T-helper 1 cell treated with Interleukin-12 subunit alpha and Interleukin-12 subunit beta and Interleukin-4 antibody, amounts not matched to agents 30 μg/mL and 1 μg/mL, for 36 hours (primary cell): Measurements from ENCODE around the gene RAMACL.
"Not testable (repeated sequence)": the region's sequence is repeated elsewhere in the genome, so short reads cannot be mapped to it uniquely, and the experiment has no call there.

Experiments
- H3K27ac Mint-ChIP-seq: one replicate; pipeline ENCODE4 v1.8.0; 2021; ENCODE audit warnings: mild to moderate bottlenecking, mixed read lengths
- H3K27me3 Mint-ChIP-seq: one replicate; pipeline ENCODE4 v1.8.0; 2021; ENCODE audit warnings: low read depth, mixed read lengths
- H3K36me3 Mint-ChIP-seq: one replicate; pipeline ENCODE4 v1.8.0; 2021; ENCODE audit warnings: low read depth, mixed read lengths
- H3K4me1 Mint-ChIP-seq: one replicate; pipeline ENCODE4 v1.8.0; 2021; ENCODE audit warnings: low read depth, mixed read lengths
- H3K4me3 Mint-ChIP-seq: one replicate; pipeline ENCODE4 v1.8.0; 2021; ENCODE audit warnings: mild to moderate bottlenecking, moderate library complexity, mixed read lengths
- H3K9me3 Mint-ChIP-seq: one replicate; pipeline ENCODE4 v1.8.0; 2021; ENCODE audit warnings: mixed read lengths

The RAMACL gene

DNA sequence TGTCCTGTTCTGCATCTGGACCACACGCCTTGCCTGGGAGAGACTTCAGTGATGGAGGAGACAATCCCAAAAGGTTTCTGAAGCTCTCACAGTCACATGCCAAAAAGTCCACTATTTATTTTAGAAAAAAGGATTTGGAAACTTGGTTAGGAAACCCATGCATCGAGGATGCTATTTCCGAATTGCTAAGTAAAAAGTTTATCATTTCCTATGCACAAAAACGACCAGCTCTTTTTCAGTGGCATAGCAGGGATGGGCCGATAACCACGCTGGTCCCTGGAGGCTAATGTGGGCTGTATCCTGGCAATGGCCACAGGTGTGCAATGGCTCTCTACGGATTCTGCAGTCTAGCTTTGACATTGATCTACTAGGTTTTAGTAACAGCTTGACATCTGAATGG lies 33.9 kb downstream of the RAMACL start:
- Mint-ChIP-seq H3K36me3 (no peaks in the 10 kb centered on the region), H3K27me3 (no peaks in the 10 kb centered on the region), H3K4me3 (no peak overlapping the region), H3K9me3 (no peaks in the 10 kb centered on the region), H3K4me1 (peaks cover 2% of the 10 kb centered on the region), H3K27ac (no peak overlapping the region)

DNA sequence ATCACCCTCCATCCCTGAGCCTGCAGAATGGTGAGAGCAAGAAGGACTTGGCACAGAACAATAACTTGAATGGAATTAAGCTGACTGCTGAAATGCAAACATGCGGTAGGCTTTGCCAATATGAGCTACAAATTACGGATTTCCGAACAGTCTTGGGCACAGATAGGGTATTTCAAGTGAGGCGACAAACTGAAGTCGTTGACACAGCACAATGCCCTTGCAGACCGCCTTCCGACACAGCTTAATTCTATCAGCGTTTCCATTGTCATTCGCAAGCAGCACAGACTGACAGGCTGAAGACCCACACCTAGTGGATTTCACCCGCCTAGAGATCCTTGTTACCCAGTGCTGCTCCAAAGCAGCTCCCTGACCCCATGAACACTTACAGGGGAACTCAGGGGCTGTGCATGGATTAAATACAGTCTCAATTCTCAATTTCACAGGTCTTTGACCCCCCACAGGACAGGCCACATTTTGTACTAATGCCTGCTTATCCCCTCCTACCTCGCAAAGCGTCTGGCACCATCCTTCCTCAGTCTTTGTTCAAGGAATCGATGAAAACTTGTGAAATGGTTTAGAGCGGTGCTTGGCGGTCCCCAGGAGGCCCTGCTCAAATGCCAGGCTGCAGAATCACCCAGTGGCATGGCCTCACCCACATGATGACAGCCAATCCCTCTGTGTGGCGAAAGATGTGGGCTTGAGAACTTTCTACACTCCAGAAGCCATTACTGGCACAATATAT lies 34.6 kb downstream of the RAMACL start:
- no peak overlapping the region for H3K4me3 Mint-ChIP-seq
- peaks cover 2% of the 10 kb centered on the region for H3K4me1 Mint-ChIP-seq
- H3K27me3 Mint-ChIP-seq = no peaks in the 10 kb centered on the region
- no peaks in the 10 kb centered on the region for H3K9me3 Mint-ChIP-seq
- no peaks in the 10 kb centered on the region for H3K36me3 Mint-ChIP-seq
- no peak overlapping the region for H3K27ac Mint-ChIP-seq

DNA sequence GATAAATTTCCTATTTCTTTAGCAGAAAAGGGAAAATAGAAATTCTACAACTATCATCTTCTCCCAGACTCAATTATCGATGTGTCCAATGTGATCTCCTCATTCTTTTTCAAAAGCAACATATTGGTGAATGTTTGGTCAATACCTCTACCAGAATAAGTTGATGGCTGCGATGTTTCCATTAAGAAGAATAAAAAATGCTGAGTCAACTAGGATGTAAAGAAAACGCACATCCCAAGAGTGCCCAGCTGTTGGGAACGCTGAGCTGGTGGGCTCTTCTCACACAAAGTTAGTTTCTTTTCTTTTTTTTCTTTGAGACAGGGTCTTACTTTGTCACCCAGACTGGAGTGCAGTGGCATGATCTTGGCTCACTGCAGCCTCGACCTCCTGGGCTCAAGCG lies 39.8 kb downstream of the RAMACL start:
- Mint-ChIP-seq H3K36me3 (no peaks in the 10 kb centered on the region), H3K27me3 (no peaks in the 10 kb centered on the region), H3K4me3 (no peak overlapping the region)

DNA sequence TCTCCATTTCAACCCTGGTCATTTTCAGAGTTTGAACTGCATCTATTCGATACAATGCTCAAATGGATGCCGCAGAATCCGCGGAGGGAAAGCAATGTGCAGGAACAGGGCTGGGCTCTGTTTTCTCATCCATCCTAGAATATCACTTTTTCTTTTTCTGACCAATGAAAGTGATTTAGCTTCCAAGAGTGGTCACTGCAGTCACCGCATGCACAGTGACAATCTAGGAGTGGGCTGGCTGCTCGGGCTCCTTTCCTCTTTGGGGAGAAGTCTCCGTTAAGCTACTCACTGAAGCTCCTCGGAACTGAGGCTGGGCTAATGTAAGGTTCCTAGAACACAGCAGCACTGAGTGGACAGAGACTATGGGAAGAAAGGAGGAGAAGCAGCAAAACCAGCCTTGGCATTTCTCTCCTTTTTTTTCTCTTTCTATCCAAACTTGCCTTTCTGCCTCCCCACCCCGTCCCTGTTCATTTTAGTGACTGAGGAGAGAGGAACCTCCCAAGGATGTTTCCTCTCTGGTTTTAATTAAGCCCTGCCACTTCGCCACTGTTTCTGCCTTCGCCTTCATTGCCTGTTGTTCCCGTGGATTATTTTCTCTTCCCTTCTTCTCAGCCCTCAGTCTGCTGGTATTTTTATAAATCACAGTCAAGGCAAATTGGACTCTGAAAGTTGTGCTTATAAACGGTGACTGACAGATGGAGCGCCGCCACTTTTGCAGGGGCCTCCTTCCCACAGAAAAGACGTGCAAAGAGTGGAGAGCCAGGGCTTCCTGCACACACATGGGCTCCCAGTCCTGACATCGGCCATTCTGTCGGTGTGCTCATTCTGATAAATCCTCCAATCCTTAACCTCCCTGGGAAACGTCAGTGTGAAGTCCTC lies 41.1 kb downstream of the RAMACL start:
- no peak overlapping the region for H3K4me3 Mint-ChIP-seq
- peaks cover 19% of the 10 kb centered on the region for H3K4me1 Mint-ChIP-seq
- H3K9me3 Mint-ChIP-seq = no peaks in the 10 kb centered on the region
- H3K27me3 Mint-ChIP-seq = no peaks in the 10 kb centered on the region
- H3K36me3 Mint-ChIP-seq = peaks cover 3% of the 10 kb centered on the region
- no peak overlapping the region for H3K27ac Mint-ChIP-seq

More for the DNA sequence above, 39.8 kb downstream of the RAMACL start:
- H3K4me1 Mint-ChIP-seq = peaks cover 7% of the 10 kb centered on the region
- H3K9me3 Mint-ChIP-seq = no peaks in the 10 kb centered on the region
- H3K27ac Mint-ChIP-seq = no peak overlapping the region

DNA sequence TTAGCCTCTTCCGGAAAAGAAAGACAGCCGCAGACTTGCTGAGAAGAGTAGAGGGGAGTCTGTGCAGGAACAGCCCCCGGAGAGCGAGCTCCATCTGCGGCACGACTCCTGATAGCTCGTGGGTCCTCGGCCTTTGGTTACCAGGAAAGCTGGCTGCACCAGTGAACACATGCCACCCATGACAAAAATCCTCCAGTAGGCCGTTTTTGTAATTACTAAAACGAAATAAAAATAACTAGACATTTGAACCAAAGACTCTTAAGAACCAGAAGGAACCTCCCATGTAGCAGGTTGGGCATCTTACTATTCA lies 42.2 kb downstream of the RAMACL start:
- Mint-ChIP-seq H3K9me3 (no peaks in the 10 kb centered on the region), H3K36me3 (peaks cover 3% of the 10 kb centered on the region), H3K27me3 (no peaks in the 10 kb centered on the region), H3K4me1 (peaks cover 24% of the 10 kb centered on the region), H3K4me3 (no peak overlapping the region), H3K27ac (no peak overlapping the region)

DNA sequence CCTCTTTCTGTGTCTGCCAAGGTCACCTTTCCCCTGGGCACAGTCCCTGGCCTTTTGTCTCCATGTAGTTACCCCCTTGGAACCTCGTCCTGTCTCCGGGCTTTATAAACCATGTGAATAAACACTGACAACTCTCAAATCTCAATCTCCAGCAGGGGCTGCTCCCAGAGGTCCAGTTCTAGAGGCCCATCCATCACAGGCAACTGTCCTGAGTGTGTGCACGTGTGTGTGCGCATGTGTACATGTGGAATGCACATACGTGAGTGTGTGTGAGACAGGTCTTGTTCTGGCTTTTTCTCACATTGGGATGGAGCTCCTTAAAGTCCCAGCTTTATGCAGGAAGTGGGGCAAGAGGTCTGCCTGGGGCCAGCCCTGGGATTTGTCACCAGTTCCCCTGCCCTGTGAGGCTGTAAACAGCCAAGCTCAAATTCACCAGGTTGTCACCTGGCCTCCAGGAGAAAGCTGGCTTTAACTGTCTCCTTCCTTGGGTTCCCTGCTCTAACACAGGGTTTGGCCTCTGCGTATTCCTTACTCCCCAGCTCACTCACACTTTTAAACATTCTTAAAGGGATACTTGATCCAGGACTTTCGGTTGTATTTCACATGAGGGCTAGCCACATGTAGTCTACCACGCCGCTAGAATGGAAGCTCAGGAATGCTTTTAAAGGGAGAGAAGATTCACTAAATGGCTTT lies 42.7 kb downstream of the RAMACL start:
- Mint-ChIP-seq H3K4me1 (peaks cover 24% of the 10 kb centered on the region), H3K36me3 (peaks cover 3% of the 10 kb centered on the region), H3K27ac (no peak overlapping the region), H3K27me3 (no peaks in the 10 kb centered on the region), H3K9me3 (no peaks in the 10 kb centered on the region), H3K4me3 (no peak overlapping the region)

DNA sequence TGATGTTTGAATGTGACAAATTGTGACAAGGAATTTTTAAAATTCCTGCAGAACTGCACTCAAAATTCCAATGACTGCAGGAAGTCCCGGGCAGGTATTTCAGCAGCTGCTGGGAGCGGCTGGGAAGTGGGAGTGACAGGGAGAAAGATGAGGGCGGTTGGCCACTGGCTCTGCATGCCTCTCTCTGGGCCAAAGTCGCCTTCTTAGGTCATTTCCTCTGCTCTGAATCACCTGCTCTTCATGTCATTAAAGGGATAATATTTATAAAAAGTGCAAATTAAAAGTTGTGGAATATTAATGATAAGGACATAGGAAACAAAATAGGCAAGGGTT lies 43.9 kb downstream of the RAMACL start:
- Mint-ChIP-seq H3K36me3 (peaks cover 3% of the 10 kb centered on the region), H3K4me1 (peaks cover 24% of the 10 kb centered on the region), H3K27ac (peak overlapping the region; percentile 20), H3K27me3 (no peaks in the 10 kb centered on the region), H3K9me3 (no peaks in the 10 kb centered on the region), H3K4me3 (no peak overlapping the region)

DNA sequence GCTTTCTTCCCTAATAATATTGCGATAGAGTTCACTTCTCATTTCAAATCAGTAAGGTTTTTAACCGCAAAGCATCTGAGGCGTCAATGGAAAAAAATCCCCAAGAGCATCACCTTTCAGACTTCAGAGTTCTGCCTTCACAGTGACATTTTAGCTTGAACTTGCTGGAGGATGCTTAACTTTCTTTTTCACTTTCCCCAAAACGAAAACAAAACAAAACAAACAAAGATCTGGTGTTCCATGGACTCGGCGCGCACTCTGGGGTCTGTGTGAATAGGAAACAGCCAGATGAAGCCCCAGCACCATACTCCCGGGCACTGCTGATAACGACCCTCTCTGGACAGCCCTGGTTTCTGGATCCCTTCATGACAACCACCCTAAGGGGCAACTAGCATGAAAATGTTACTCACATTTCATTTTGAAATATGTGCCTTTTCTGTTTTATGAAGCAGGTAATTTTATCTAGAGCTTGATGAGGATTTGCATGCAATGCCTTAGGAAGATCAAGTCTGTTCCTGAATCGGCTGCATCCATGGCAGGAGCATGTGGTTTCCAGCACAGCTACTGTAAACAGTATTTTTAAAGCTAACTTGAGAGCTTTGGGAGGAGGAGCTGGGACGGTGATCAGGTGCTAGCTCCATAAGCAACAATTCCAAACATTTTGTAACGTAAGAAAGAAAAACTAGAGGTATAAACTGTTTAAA lies 44.5 kb downstream of the RAMACL start:
- Mint-ChIP-seq H3K36me3 (peaks cover 3% of the 10 kb centered on the region), H3K27ac (peak overlapping the region; percentile 83), H3K4me1 (peaks cover 24% of the 10 kb centered on the region), H3K27me3 (no peaks in the 10 kb centered on the region), H3K4me3 (peak overlapping the region; percentile 49), H3K9me3 (no peaks in the 10 kb centered on the region)

DNA sequence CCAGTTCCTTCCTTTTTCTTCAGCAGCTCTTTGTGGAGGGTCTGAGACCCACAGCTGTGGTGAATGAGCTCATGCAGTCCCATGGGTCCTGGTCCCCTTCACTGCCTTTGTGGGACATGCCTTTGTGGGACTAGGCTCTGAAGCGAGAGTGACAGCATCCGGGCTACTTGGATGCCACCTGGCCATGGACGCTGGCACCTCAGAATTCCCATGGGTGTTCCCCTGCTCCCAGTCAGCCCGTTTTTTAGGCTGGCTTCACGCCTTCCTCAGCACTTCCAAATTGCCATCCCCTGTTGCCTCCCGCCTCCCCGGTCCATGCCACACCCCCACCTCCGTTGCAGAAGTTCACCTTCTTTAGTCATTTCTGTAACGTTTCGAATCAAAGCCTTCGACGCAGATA lies 45.1 kb downstream of the RAMACL start:
- no peaks in the 10 kb centered on the region for H3K9me3 Mint-ChIP-seq
- peaks cover 24% of the 10 kb centered on the region for H3K4me1 Mint-ChIP-seq
- H3K27ac Mint-ChIP-seq = peak overlapping the region; percentile 83
- peak overlapping the region; percentile 49 for H3K4me3 Mint-ChIP-seq
- H3K36me3 Mint-ChIP-seq = peaks cover 3% of the 10 kb centered on the region
- H3K27me3 Mint-ChIP-seq = no peaks in the 10 kb centered on the region

DNA sequence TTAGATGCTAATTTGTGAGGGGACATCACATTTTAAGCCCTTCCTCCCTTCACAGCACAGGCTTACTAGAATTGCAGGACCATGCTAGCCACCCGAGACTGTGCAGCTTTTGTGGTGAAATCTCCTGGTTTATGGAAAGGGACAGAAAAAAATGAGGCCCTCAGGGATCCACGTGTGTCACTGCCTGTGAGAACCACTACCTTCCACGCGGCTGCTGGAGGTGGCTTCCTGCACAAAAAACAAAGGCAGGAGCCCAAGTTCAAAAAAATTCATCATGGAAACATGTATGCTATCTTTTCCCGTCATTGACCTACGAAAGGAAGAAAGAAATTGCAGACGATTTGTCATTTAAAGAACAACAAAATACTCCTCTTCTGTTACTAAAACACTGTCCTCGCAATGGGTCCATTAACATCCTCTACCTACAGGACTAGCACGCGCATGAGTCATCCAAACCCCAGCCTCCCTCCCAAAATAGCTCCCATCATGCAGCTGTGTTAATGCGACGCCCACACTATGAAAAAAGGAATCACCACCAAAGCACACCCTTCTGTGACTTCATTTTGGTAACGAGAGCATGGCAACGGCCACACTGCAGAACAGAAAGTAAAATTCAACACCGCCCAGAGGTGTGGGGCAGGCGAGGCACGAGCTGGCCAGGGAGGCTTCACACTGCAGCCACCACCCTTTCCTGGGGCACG lies 45.7 kb downstream of the RAMACL start:
- Mint-ChIP-seq H3K4me3 (peak overlapping the region; percentile 49), H3K4me1 (peaks cover 24% of the 10 kb centered on the region)

DNA sequence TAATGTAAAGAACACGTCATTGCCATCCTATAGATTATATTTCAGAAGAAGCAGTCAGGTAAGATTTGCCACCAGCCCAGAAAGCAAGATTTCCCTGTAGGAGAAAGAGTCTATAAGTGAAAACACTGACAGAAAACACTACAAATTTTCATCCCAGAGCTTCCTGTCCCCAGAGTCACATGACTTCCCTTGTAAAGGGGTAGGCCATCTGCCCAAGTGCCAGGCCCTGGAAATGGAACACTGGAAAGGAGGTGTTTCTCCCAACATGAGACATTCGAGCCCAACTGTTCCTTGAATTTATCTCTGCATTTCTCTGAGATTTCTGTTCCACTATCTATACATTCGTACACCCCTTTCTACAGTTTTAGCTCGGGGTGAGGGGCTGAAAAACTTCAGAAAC lies 46.9 kb downstream of the RAMACL start:
- Mint-ChIP-seq H3K27ac (no peak overlapping the region), H3K9me3 (no peaks in the 10 kb centered on the region), H3K36me3 (peaks cover 3% of the 10 kb centered on the region), H3K27me3 (no peaks in the 10 kb centered on the region), H3K4me1 (peaks cover 24% of the 10 kb centered on the region), H3K4me3 (no peak overlapping the region)

More for the DNA sequence above, 45.7 kb downstream of the RAMACL start:
- Mint-ChIP-seq H3K36me3 (peaks cover 3% of the 10 kb centered on the region), H3K27me3 (no peaks in the 10 kb centered on the region), H3K9me3 (no peaks in the 10 kb centered on the region), H3K27ac (peak overlapping the region; percentile 83)

DNA sequence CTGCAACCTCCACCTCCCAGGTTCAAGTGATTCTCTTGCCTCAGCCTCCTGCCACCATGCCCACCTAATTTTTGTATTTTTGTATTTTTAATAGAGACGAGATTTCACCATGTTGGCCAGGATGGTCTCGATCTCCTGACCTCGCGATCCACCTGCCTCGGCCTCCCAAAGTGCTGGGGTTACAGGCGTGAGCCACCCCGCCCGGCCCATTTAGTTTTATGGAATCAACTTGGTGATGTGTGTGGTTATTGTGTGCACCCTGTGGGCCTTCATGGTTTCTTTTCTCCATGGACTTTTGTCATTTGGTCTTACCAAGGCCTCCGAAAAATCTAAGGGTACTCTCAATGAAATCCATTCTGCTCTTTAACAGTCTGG lies 47.5 kb downstream of the RAMACL start:
- not testable (repeated sequence) for H3K27ac Mint-ChIP-seq, H3K4me3 Mint-ChIP-seq, H3K9me3 Mint-ChIP-seq

DNA sequence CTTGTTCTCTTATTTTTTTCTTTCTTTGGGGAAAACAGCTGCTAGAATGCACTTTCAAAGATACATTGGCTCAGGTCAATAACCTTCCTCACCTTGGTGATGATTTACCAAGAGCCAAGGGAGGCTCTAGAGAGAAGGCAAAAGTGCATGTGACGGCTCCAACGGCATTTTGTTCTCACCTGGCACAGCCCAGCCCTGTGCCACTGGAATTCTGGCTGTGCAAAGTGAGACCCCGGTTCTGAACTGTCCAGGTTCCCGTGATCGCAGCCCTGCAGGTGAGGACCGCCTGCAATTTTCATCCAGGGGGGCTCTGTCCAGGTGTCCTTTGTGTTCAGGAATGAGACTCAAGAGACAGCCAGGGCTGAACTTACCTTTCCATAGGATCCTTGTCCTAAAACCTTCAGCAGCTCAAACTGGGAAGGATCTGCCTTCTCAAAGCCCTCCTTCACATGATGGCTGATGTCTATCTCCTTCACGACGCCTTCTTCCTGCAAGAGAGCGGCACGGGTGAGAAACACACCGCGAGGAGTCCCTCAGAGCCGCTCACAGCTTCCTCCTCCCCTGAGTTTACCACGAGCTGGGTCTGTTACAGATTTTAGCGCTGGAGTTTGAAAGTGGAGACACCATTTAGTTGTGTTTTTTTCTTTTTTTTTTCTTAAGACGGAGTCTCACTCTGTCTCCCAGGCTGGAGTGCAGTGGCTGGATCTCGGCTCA lies 48.0 kb downstream of the RAMACL start:
- H3K36me3 Mint-ChIP-seq = peaks cover 3% of the 10 kb centered on the region
- no peak overlapping the region for H3K27ac Mint-ChIP-seq
- H3K27me3 Mint-ChIP-seq = no peaks in the 10 kb centered on the region
- no peak overlapping the region for H3K4me3 Mint-ChIP-seq
- H3K9me3 Mint-ChIP-seq = no peaks in the 10 kb centered on the region
- peaks cover 24% of the 10 kb centered on the region for H3K4me1 Mint-ChIP-seq

More for the DNA sequence above, 47.5 kb downstream of the RAMACL start:
- H3K27me3 Mint-ChIP-seq, H3K36me3 Mint-ChIP-seq: not testable (repeated sequence)
- H3K4me1 Mint-ChIP-seq = peaks cover 24% of the 10 kb centered on the region
